Activated naive CD4-positive, alpha-beta T cell treated with anti-CD3 and anti-CD28 coated beads, Interleukin-2, amount 50 U/mL, for 16 hours (primary cell): ENCODE measurements around the gene MSRB2.
"Not testable (repeated sequence)": the region's sequence is repeated elsewhere in the genome, so short reads cannot be mapped to it uniquely, and the experiment has no call there.

ENCODE experiments used
- DNase-seq: peaks from one replicate; pipeline ENCODE4 v3.0.0-alpha.2; 2020

Gene MSRB2

DNA sequence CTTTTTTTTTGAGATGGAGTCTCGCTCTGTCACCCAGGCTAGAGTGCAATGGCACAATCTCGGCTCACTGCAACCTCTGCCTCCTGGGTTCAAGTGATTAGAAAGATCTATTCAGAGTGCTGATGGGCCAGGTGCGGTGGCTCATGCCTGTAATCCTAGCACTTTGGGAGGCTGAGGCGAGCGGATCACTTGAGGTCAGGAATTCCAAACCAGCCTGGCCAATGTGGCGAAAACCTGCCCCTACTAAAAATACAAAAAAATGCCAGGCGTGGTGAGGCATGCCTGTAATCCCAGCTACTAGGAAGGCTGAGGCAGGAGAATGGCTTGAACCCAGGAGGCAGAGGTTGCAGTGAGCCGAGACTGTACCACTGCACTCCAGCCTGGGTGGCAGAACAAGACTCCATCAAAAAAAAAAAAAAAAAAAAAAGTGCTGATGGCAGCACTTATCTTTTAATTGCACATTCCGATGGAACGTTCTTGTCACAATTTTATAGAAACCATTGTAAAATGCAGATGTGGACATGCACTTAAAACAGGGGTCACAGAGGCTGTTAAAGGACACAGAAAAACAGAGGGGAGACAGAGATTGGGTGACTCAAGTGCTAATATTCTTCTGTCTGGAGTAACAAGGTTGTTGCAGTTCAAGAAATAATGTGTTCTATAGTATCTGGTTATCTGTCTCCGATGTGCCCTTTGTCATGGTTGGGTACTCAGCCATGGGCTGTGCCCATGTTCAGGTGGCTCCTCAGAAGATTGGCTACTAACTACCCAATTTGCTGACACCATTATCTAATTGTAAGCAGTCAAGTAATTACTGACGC, 25.1 kb upstream of the MSRB2 start:
- not testable (repeated sequence) for DNase-seq

DNA sequence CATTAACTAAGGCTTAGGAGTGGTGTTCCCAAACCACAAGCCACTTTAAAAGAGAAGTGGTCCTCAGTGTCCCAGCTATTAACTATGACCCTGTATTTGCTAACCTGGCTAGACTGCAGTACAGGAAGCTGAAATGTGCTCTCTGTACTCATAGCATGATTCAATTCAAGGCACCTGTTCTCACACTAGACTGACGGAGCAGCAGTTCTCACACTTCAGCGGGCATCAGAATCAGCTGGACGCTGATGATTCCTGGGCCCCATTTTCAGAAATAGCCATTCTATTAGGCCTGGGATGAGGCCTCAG, 24.5 kb upstream of the MSRB2 start:
- no peak for DNase-seq

DNA sequence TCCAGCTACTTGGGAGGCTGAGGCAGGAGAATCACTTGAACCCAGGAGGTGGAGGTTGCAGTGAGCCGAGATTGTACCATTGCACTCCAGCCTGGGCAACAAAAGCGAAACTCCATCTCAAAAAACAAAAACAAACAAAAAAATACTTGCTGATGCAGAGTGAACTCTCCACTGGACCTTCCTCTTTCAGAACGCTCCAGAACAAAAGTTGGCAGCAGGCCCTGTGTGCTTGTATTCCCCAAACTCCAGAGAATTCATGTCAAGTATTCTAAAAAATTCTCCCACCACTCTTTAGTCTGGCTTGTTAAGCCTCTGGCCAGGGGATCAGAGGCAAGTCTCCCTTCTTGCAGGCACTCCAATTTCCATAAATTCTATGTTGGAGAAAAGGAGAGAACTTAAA, 22.8 kb upstream of the MSRB2 start:
- DNase-seq, result not testable (repeated sequence)

DNA sequence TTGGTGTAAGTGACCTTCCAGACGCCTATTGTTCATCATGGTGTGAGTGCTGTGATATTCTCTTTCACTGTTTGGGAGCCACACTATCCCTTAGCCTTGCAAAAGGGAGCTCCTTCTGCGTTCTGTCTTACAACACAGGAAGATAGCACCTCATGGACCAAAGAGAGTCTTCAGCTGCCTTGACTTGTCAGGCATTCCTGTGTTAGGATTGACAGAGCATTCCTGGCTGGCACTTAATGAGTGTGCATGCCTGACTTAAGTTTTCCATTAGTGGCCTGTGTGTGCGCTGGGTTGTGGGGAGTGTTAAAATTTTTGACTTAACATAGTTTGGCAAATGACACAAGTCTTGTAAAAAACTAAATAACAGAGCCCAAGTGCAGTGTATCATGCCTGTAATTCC, 21.9 kb upstream of the MSRB2 start:
- DNase-seq, result no peak

DNA sequence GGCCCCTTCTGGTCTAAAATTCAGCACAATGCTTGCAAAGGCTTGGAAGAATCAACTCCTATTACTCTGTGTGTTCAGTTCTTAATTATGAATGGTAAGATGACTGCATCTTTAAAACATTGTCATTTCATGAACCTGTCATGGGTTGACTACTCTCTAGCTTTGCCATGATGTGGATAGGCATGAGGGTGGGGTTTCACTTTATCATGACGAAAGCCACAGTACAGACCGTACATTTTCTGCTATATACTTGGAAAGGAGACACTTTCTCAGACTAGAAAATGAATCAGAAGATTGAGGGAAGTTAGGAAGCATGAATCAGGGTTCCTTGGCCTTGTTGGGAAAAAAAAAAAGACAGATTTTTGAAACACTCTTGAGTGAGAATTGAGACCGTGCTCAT, 19.7 kb upstream of the MSRB2 start:
- DNase-seq, result no peak

DNA sequence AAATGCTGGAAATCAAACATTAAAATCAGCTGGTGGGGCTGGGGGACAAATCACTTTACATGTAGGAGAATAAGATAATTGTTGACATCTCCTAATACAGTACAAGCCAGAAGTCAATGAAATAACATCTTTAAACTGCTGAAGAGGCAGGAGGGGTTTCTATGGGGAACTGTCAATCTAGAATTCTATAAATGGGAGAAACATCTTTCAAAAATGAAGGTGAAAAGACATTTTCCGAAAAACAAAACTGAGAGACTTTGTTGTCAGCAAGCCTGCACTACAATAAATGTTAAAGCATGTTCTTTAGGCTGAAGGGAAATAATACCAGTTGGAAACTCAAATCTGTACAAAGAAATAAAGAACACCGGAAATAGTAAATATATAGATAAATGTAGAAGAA, 17.3 kb upstream of the MSRB2 start:
- DNase-seq, result no peak

DNA sequence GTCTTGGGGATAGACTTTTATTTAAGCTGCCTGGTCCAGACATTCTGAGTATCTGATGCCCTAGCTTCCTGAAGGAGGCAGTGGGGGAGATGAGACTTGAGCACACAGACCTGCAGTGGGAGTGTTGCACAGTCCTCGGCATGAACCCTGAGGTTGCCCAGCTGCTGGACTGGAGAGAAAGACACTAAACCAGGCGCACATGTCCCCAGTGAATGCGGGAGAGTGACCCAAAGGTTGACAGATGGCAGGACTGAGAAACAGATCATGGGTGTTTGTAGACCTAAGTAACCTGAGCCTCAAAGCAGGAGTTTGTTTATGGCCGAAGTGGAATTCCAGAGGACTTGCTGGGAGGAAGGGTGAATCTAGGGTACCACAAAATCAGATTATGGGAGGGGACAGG, 15.7 kb upstream of the MSRB2 start:
- no peak for DNase-seq

DNA sequence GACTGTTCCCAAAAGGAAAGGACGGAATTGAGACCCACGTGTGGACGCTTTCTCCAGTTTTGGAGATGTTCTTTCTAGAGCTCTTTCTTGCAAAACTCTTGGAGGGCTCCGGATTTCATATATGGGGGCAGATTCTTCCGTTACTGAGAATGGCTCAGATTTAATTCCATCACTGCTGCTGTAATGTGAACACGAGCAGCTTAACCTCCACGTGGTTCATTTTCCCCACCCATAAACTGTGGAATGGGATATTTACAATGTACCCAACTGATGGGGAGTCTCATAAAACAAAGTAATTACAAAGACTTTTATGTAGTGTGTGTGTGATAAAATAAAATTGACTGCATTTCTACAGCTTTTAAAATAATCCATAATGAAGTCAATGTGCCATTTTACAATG, 15.1 kb upstream of the MSRB2 start:
- DNase-seq, result no peak

DNA sequence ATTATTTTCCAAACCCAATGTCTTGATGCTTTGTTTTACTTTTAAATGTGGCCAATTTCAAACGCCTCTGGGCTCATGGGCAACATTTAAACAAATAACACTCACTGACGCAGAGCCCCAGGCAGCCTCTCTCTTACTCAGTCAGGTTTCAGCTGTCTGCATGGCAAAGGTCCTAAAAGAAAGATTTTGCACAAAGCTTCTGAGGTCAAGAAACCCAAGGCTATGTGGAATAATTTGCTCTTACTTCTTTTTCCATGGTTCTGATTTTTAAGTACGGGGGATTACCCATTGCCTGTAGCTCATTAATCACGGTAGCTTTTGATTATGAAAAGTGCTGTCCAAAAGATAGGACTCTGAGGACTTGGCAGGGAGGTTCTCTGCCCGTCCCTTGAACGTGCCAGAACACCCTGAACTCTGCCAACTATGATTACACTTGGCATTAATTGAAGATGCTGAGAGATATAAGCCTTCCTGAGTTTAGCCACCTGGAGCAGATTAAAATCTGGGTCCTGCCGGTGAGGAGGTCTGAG, 14.1 kb upstream of the MSRB2 start:
- DNase-seq, result no peak

DNA sequence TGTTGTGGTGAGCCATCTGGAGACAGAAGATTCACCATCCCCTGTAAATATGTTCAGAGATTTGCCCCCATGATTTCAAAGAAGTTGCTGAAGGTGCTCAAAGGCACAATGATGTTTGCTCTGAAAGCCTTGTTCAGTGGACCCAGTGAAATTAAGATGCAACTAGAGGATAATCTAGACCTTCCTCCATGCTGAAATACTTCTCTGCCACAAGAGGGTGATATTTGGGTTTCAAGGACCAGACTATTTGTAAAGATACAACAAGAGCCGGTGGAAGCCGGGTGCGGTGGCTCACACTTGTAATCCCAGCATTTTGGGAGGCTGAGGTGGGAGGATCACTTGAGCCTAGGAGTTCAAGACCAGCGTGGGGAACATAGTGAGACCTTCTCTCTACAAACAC, 13.5 kb upstream of the MSRB2 start:
- DNase-seq, result no peak

DNA sequence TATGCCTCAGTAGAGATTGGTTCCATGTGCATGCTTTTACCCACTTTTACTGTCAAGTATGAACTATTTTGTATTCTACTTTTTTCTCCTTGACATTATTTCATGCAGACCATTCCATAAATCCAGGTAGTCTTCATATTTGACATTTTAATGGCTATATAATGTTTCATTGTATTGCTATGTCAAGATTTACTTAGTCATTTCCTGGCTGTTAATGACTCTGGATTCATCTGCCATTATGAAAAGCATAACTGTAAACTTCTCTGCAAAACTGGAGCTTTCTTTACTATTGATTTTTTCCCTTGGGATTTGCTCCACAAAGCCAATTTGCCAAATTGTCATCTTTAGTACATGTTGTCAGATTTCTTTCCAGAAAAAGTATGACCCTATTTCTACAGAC, 6.8 kb upstream of the MSRB2 start:
- DNase-seq, result no peak

DNA sequence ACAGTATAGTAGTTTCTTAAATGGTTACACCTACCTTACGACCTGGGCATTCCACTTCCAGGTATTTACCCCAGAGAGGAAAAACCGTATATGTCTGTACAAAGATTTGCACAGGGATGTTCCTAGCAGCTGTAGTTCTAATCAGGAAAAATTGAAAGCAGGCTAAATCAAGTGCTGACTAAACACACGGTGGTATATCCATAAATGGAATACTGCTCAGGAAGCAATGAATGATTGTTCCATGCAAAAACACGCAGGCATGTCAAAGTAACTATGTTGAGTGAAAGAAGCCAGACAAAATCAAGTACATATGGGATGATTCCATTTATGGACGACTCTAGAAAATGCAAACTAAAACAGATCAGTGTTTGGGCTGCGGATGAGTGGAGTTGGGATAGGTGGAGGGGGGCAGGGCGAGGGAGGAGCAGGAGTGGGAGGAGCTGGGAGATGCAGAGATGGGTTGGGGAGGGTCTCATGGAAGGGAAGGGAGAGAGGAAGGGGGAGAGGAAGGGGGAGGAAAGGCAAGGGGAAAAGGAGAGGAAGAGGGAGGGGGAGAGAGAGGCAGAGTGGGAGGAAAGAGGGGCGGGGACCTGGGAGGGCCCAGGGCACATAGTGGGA, 484 bp upstream of the MSRB2 start:
- no peak for DNase-seq

DNA sequence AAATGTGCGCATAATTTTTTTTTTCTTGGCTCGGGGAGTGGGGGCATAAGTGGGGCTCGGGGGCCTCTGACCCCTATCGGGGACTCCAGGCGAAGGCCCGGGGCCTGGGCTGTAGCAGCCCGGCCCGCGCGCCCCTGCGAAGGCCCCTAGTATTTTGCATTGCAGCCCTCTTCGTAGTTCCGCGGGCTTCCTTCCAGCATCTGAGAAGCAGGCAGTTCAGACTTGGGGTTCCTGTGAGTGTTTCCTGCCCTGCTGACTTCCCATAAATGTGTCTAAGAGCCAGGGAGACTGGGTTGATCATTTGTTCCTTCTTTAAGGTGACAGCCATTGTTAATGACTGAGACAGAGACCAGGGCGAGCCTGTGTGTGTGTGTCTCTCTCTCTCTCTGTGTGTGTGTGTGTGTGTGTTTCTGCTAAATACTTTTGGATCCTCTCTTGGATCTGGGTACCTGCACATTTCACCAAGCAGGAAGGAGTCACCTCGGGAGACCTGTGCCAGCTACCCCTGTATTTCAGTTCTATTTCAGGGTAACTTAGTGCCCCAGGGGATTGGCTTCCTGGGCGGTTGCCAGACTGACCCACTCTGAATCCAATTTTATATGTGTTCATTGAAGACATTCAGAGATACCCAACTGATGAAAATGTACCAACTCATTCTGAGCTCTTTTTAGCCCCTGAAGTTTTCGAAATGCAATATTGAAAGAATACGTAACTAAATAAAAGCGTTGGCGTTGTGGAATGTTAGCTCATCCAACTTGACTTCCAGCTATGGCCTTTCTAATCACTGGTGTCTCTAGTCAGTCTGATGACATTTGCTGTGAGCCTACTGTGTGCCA, 805 bp downstream of the MSRB2 start:
- DNase-seq, result peak; percentile 34

DNA sequence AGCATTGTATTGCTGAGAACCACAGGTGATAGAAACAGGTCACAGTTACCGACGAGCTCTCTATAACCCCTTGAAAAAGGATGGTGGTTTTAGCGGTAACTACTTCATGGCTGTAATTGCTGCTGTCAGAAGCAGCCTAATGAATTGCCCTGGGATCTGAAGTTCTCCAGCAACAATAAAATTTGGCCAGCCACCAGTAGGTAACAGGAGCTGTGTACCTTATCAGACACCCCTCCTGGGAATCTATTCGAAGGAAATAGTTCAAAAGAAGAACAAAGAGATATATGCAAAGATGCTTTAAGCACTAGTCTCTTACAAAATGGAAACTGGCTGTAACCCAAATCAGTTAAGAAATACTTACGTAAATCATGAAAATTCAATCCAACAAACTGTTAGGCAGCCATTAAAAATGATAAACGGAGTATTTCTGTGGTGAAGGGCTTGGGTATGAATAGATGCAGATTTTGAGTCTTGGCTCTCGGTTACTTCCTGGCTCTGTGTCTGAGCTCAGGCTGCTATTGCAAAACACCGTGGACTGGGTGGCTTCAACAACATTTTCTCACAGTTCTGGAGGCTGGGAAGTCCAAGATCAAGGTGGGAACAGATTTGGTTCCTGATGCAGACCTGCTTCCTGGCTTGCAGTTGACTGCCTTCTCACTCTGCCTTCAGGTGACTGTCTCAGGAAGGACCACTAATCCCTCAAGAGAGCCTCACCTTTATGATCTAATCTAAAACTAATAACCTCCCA, 1.6 kb downstream of the MSRB2 start:
- no peak for DNase-seq

DNA sequence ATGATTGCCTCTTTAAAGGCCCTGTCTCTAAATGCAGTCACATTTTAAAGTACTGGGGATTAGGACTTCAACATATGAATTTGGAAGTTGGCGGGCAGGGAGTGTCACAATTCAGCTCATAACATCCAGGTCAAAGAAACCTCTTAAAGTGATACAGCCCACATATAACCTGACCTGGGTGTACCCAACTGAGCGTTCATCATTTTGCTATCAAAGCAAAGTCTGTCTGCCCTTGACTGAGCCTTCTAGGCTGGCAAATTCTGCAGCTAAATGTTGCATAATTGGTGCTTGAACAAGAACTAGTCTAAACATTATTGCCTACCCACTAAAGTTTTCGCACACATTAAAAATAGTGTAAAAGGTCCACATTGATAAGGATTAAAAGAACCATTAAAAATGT, 3.7 kb downstream of the MSRB2 start:
- no peak for DNase-seq

DNA sequence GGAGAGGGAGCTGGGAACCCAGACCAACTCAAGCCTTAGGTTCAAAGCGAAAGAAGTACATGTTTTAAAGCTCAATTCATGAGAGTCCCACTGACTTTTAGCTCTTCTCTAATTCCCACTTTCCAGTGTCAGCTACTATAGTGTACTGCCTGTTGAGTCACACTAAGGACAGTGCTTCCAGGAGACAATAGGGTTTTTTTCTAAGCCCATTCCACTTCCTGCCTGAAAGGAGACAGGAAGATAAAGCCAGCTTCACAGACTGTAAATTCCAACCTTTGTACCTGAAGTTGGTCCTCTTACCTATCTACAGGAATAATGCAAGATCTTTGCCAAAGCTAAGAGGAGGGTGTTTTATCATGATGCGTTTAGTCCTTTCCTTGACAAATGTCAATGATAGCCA, 4.4 kb downstream of the MSRB2 start:
- DNase-seq, result no peak

DNA sequence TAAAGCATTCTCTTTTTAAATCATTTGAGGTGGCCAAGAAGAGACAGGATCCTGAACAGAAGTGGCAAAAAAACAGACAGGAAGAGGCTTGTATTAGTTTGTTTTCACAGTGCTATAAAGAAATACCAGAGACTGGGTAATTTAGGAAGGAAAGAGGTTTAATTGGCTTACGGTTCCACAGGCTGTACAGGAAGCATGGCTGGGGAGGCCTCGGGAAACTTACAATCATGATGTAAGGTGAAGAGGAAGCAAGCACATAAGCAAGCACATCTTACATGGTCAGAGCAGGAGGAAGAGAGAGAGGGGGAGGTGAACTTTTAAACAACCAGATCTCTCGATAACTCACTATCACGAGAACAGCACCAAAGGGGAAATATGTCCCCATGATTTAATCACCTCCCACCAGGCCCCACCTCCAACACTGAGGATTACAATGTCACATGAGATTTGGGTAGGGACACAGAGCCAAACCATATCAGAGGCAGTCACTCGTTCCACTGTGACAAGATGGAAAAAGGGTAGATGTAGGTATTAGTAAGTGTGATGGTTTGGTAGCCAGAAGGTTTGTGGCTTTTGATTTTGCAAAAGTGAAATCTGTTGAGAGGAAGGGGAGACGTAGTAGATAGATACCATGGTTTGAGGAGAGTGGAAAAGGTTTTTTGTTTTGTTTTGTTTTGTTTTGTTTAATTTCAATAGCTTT, 5.1 kb downstream of the MSRB2 start:
- DNase-seq, result peak; percentile 20

DNA sequence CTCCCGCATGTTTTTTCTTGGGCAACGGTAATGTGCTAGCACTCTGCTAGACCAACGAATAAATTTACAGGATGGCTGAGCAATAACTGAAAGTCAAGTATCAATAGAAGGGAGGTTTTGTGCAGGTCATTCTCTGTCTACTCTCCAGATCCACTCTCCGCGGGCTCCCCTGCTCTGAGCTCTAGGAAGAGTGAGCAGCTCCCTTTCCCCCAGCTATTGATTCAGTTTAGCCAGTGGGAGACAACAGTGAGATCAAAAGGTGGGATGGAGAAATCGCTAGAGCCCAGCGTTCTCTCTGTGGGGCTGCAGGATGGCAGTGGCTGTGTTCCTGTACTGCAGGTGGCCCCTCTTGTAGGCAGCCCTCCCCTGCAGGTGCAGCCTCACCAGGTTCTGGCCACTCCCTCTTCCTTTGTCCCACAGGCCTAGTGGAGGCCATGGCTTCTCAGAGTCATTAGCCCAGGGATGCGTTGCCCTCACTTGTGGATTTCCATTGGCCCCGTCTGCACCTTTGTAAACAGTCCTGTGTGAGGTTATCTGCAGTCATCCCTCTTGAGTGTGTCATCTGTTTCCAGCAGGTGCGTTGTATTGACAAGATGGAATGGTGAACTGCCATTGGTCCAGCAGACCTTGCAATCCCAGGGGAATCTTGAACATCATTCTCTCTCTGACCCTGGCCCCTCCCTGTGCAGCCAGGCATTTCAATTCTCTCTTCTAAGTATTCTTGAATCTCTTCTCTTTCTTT, 11.1 kb downstream of the MSRB2 start:
- DNase-seq, result no peak

DNA sequence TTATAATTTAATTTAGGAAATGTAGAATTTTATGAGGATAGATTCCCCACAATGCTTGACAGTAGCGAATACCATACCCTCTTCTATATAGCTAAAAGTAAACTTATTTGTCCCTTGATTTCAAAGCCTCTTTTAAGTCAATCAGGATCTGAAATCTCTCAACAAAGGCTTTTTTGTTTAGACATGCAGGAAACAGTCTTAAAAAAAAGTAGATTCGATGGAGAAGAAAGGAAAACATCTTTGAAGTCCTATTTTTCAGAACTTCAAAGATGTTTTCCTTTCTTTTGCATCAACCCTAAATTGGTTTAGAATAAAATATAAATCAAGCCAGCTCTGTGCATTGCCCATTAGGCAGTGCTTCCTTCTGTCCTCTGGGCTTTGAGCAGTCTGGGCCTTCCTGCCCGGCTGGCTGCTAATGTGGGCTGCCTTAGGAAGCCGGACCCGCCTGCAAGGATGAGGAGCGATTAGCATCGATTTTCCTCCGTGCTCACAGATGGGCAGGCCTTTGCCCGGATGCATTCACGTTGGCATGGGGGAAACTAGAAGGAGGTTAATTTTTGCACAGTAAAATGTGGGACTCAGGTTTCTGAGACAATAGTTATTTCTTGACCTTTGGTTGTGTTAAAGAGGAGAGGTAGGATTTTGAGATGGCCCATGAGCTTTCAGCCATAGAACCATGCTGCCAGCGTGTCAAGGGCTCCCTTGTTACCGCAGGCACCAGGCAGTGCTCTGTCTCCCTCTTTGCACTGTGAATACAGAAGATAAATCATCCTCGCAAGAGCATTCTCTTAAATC, 15.5 kb downstream of the MSRB2 start:
- DNase-seq, result no peak

DNA sequence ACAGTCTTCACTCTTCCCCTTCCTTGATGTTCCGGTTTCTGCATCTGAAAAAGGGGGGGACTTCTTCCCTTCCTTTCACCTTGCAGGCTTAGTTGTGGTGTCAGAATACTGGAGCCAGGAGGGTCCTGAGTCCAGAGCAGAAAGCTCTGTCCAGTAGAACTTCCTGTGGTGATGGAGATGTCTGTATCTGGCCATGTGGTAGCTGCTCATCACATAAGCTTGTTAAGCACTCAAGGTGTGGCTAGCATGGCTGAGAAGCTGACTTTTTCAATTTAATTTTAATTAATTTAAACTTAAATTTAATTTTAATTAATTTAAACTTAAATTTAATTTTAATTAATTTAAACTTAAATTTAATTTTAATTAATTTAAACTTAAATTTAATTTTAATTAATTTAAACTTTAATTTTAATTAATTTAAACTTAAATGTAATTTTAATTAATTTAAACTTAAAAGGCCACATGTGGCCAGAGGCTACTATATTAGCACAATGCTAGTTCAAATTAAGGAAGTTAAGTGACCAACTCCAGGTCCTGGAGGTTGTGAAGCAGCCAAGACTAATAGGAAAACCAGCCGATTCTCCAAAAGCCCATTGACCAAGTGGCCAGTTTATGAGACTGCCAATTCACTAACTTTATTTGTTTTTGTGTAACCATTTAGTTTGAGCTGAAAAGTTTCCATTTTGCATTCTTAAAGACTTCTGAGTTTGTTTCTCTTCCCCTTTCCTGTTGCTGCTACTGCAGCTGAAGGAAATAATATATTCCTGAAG, 16.3 kb downstream of the MSRB2 start:
- no peak for DNase-seq
